SKM-1 (cell line): ENCODE results near the gene USP12.

ENCODE experiments used
- DNase-seq: peaks from one replicate; lab custom pipeline; 2025; ENCODE audit not compliant: unreplicated experiment; lab: John Stamatoyannopoulos, UW

Gene USP12

DNA sequence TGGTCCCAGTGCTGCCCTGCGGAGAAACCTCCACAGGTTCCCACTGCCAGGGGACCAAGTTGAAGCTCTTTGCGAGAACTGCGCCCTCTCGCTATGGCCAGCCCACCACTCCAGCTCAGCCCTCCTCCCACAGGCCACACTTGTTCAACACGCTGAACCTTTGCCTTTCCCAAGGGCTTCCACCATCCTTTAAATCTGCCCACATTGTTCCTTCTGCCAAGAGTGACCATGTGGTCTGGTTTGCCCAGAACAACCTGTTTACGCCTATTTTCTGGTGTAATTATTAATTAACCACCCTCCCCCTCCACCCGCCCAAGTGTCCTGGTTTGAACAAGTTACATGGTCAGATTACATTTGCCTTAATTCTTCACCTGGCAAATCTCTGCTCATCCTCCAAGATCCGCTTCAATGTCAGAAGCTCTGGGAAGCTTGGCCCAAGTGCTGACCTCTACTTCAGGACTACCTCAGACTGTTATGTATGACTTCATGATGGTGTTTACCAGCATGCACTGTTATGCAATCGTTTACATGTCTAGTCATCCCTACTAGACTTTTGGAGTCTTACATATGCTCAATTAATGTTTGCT lies 12.0 kb upstream of the USP12 start:
- no peak for DNase-seq

DNA sequence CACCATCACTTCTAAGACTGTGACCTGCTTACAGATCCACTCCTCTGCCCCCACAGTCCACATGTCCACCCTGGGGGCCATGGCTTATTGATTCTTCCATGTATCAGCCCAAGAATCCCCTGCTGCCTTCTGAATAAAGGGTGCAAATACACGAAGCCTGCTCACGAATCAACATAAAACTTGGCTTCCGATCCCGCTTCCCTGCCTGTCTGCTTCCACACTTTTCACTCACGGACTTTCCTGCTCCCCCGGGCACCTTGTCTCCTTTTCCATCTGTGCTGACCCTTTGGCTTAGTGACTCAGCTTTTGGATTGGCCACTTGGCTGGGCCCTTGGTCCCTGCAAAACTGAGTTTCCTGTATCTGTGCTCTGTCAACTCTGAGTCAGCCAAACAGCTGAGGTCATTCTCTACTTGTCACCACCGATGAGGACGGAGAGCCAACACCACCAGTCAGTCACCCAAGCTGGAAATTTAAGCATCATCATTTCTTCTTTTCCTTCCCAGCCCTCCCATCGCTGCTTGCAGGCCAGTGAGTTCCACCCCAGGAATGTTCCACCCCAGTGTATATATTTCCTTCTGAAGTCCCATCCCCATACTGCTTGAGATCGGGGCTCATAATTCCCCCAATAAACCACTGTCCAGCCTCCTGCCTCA lies 11.4 kb upstream of the USP12 start:
- DNase-seq, result no peak

DNA sequence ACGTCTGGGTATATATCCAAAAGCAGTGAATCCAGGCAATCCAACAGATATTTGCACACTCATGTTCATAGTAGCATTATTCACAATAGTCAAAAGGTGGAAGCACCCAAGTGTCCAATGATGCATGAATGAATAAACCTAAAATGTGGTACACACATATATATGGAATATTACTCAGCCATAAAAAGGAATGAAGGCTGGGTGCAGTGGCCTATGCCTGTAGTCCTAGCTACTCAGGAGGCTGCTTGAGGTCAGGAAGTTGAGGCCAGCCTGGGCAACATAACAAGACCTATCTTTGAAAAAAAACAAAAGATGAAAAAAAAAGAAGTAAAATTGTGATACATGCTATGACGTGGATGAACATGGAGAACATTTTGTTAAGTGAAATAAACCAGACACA lies 10.4 kb upstream of the USP12 start:
- no peak for DNase-seq

DNA sequence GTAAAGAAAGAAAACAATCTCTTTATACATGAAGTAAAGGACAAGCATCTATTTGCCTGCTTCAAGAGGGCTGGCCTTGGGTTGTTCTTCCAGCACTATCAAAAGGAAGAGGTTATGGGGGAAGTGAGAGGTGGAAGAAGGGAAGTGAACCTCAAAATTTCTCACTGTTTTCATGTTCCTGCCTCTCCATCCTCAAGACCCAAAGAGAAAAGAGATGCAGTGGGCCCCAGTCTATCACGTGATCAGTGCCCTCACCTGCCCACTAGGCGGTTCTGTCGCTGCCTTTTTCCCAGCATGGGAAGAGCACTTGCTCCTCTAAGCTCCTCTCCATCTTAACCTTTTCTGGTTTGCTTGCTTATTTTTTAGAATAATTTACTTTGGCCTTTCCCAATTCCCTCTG lies 6.2 kb upstream of the USP12 start:
- DNase-seq, result no peak

DNA sequence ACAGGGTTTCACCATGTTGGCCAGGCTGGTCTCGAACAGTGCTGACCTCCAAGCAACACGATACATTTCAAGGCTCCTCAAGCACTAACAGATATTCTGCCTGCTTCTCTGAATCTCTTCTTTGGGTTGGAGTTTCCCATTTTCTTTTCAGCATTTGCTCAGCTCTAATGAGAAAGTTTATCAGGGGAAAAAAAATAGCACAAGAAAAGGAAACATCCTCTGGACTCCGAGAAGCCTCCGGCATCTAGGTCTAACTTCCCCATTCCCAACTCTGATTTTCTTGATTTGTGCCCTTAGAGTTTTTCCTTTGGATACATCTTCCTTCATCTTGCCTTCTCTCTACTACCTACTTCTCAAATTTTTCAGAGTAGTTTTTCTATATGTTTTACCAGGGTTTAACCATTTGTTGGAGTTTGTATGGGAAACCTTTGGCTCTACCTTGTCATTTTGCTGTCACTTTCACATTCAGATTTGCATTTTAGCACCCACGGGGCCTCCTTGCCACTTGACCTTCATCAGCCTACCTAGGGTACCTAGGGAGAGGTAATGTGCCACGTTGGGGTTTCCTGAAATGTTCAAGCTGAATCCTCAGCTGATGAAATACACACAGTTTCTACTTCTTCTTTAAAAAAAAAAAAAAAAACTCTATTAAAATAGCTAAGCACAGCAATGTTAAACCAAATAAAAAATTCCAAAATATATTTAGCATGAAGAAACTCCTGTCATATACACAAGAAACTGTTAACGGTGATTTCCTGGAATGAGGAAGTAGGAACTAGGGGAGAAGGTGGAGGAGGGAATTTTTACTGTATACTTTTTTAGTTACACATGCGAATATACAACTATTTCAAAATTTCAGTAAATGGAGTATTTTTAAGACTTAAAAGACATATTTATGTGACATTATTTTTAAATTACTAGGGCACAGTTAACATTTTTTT lies 5.1 kb upstream of the USP12 start:
- DNase-seq, result no peak

DNA sequence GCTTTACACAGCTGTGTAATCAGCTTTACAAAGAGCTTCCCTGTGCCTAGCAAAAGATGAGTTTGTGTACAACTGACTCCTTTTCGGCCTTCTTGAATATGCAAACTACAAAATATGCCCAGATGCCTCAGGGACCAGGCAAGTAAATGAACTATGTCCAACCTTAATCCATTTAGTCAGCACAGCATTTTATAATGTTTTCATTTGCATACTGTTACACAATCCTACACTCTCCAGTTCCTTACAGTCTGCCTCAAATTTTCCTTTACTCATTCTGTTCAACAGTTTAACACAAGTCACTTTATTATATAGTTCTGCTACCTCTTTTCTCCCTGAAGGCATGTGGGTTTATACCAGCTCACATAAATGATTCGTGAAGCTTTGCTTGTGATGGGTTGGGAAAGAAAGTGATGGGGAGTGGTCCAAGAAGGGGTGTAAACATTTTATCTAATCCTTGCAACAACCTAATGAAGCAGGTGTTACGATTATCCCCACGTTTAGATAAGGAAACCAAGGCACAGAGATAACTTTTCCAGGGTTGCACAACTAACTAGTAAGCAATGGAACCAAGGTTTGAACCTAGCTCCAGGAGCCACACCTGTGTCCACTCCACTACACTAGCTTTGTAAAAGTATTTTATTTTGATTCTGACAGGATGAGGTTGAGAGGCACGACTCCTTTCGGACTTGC lies 3.3 kb upstream of the USP12 start:
- DNase-seq, result no peak

DNA sequence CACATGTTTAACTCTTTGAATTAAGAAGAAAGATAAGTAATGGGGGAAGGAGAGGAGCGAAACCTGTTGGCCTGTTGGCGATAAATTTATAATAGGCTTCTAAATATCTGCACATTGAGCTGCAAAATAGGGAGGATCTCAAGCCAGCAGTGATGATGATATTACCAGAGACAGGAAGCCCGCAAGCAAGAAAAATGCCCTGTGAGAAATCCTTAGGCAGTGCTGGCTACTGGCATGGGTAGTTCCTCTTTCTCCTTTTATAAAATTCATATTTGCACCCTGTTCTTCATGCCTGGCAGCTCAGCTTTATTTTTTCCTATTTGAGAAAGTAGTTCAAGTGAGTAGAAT lies 858 bp upstream of the USP12 start:
- peak; percentile 41 for DNase-seq

DNA sequence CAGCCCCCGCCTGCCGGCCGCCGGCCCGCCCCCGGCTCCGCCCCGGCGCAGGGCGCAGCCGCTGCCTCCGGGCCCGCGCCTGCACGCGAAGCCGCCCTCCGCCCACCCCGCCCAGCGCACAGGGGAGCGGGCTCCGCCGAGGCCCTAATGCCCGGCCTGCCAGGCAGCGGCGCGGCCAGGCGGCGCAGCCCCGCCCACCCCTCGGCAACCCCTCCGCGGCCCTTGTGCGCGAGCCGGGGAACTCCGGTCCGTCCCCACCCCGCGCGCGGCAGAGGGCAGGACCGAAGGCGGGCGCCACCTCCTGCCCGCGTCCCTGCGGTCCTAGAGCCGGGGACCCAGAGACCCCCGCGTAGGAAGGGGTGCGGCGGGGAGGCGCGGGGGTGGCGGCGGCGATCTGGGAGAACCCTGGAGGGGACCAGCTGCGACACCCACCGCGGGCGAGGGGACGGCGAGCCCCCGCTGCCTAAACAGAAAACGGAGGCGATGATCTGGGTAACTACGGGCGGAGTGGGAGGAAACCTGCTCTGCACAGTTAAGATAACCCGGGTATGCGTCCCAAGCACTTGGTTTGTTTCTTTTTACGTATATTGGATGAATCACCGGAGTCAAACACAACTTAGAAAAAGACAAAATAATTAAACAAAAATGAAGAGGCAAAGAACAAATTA lies 350 bp upstream of the USP12 start:
- DNase-seq, result peak; percentile 36

DNA sequence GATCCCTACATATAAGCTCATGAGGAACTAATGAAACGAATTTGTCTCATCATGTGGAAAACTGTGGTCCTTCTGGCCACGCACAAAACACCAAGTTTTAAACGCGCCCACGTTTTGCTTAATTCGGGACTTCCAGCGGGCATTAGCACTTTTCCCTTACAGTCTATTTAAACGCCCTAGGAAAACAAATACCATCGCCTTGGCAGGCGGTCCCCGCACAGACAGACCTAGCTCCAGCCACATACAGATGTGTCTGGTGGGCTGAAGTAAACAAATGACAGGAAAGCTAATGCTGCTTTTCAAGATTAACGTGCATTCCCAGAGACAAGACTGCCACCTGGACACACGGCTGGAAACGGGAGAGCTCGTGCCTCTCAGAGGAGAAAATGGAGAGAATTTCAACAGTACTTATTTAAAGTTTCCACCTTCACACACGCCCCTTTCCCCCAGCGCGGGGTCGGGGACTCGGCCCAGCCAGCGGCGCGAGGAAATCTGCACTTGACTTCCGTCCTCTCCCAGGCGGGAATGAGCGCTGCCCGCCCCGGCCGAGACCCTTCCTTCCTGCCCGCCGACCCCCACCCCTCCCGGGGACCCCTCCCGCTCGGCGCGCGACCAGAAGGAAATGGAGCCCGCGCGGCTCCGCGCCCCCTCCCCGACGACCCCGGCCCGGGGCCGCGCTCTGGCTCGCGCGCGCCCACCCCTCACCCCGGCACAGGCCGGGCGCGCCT lies 931 bp downstream of the USP12 start:
- no peak for DNase-seq

DNA sequence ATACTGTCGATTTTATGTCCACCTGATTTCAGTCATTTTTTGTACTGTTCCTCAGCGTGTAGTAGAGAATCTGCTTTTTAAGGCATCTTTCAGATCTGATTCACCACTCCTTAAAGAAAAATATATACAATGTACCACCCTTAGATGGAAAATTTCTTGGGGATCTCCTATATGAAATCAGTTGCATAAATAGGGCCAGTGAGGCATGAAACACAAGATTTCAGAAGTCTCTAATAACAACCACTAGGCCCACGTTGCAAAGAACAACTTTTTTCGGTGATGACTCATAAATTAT lies 1.4 kb downstream of the USP12 start:
- DNase-seq, result no peak

DNA sequence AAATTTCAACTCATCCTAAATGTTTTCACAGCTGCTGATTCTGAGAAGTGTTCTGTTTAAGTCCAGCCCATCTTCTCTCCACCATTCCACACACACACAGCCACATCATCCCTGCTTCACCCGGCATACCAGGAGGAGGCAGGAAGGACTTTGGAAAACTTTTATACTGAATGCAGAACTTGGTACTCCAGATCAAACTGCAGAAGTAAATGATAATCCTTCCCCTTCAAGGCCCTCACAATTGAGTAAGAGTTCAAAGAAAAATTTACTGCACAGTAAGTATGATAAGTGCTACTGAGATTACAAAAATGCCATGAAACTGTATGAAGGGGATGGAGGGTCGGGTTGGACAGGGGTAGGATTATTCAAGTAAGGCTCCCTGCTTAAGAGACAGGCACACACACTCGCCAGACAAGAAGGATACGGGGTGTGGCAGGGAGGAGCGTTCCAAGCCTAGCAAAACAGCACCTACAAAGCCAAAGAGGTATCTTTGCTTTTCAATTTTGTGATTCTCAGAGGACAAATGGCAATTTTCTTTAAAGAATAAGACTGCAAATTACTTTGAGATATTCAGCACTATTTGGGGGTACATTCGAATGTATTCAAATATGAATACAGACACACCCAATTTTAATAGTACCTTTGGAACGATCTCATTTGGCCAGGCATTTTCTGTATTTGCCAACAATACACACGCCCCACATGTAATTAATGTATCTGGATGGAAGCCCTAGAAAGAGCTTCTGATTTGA lies 2.5 kb downstream of the USP12 start:
- DNase-seq, result no peak

DNA sequence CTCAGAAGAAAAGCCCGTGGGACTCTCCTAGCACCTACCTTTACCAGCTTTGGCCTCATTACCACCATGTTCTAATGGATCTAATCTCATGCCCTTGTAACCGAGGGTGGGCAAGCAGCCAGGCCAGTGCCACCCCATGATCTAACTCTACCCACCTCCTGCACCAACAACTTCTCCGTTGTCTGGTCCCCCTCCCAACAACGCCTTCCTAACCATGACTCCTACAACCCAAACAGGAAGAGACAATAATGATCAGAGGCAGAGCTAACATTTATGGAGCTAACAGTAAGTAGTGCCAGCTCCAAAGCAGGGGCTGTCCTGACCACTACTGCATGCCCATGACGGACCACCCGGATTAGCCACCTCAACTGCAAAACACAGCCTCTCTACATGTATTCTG lies 3.5 kb downstream of the USP12 start:
- DNase-seq, result no peak

DNA sequence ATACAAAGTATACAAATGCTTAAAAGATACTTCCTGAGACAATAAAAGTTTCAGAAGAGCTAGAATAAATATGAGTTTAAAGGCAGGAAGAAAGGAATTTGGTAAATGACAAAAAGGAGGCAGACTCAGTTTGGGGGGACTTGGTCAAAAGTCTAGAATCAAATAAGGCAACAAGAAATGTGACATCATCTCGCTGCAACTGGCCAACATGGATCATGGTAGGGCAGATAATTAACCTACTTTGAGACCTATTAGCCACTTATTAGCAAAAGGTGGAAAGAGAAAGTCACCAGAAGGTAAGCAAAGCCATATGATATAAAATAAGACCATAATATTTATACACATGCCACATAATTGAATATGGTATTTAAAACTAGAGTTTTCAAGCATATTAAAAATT lies 5.3 kb downstream of the USP12 start:
- DNase-seq, result no peak

DNA sequence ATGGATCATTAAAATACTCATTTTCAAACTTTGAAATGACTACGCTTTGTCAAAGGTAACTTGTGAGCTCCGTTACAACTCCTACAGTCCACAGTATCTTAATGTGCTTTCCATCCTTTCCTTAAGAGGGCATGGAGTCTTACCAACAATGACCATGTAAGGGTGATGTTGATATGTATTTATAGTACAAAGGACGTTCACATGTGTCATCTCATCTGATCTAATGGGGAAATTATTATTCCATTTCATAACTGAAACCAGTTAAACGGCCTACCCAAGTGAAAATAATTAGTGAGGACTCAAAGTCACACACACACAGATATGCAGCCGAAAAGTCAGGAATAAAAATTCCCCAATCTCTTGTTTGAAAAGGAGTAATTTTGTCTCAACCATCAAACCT lies 9.6 kb downstream of the USP12 start:
- no peak for DNase-seq

DNA sequence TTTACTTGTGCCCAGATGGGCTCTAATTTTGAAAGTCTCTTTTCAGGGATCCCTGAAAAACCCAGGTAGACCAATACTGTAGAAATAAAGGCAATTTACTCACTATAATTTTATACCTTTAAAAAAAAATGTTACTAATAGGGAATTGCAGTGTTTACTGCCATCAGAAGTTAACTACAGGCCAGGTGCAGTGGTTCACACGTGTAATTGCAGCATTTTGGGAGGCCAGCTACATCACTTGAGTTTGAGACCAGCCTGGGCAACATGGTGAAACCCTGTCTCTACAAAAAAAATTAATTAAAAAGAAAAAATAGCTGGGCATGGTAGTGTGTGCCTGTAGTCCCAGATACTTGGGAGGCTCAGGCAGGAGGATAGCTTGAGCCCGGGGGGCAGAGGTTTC lies 10.2 kb downstream of the USP12 start:
- no peak for DNase-seq

DNA sequence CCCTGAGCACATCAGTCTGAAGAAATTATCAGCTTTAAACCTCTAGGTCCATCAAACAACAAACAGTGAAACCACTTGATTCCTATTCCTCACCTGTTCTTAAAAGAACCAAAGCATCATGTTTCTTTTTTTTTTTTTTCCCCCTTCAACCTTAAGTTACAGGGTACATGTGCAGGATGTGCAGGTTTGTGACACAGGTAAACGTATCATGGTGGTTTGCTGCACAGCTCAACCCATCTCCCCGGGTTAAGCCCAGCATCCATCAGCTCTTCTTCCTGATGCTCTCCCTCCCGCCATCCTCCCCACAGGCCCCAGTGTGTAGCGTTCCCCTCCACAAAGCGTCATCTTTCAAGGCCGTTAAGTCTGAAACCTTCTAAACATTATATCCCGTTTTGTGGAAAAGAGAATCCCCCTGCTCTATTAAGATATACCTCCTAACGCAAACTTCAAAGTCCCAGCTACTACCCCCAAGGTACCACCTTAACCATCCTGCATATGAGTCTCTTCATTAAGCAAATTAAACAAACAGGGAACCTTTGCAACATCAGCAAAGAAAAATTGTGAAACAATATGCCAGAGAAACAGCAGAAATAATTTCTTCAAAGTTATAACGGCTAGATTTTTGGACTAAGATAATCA lies 10.8 kb downstream of the USP12 start:
- no peak for DNase-seq

DNA sequence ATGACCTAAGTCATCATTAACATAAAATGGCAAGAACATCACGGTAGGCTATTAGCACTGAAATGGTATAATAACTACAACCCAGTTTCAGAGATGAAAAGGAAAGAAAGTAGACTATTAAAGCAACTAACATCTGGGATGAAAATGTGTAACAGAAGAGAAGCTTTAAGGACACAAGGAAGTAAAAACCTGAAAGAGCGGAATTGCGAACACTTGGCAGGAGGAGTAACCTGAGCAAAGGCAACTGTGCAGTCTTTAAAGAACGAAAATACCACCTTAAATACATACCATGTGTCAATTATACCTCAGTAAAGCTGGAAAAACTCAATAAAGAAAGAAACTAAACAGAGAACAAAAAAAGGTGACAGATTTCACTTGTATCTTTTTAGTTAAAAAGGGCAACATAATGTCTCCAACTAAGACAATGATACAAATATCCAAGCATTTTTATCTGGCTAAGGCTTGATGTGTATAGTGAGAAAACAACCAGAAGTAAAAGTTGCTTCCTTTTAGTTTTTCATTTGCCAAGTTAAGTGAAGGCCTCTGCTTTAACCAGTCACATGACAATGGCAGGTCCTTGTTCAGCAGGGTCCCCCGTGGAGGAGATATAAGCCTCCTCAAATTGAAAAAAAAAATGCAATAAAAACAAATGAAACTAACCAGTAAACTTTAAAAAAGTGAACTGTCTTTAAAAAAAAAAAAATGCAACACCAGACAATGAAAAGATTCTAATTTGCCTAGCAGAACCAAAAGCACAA lies 11.6 kb downstream of the USP12 start:
- DNase-seq, result no peak

DNA sequence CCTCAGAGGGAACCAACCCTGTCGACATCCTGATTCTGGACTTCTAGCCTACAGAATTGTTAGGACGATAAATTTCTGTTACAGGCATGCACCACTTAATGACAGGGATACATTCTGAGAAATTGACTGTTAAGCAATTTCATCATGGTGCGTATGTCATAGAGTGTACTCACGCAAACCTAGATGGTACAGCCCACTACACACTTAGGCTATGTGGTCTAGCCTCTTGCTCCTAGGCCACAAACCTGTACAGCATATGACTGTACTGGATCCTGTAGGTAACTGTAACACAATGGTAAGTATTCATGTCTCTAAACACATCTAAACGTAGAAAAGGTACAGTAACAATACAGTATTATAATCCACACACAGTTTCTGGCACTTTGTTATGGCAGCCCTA lies 13.3 kb downstream of the USP12 start:
- no peak for DNase-seq
